IMR-90 (cell line): Measurements from ENCODE around the gene MRPL10. TPM values are rescaled to one million over a fixed set of nuclear protein-coding genes. Genes with fewer than 3 reads are reported as not detected.

ENCODE experiments used
- ATAC-seq: fragments of 200-7000 bp; cut with Tn5 transposase; 2 replicates; pipeline ENCODE4 v1.9.1; 2020; ENCODE audit warnings: low read depth, mild to moderate bottlenecking, moderate library complexity
- BruUV-seq: library from RNA; stranded (reverse); fragments of 400-500 nt; replicated peaks from 2 replicates; lab custom pipeline; 2021; lab: Mats Ljungman, UMichigan
- CTCF ChIA-PET: fragments of 300-600 bp; formaldehyde crosslinking; extraction: SDS; loops from one replicate; lab custom pipeline; 2021; ENCODE audit warnings: antibody characterized with exemption; lab: Yijun Ruan, JAX
- POLR2A ChIA-PET: fragments of 300-600 bp; sonication (Branson Sonifier 250); formaldehyde crosslinking; loops from one replicate; lab custom pipeline; 2022; ENCODE audit warnings: antibody characterized with exemption; ENCODE audit not compliant: unreplicated experiment; lab: Charles Lee
- DNase-seq: peaks from one replicate; pipeline ENCODE4 v3.0.0; 2013
- H2AFZ ChIP-seq: replicated peaks from 2 replicates; pipeline ENCODE3; 2013; ENCODE audit warnings: low read length, mild to moderate bottlenecking; ENCODE audit not compliant: poor library complexity
- H2AK5ac ChIP-seq: 2 replicates; pipeline ENCODE4 v1.6.1; 2013; ENCODE audit warnings: low read depth, low read length, inconsistent platforms
- H2AK9ac ChIP-seq: replicated peaks from 2 replicates; pipeline ENCODE3; 2013; ENCODE audit warnings: mild to moderate bottlenecking, low read depth, low read length, moderate library complexity; ENCODE audit not compliant: poor library complexity
- H2BK120ac ChIP-seq: 2 replicates; pipeline ENCODE4 v1.6.1; 2013; ENCODE audit warnings: low read depth, low read length, inconsistent platforms
- H2BK15ac ChIP-seq: 3 replicates; pipeline ENCODE4 v1.6.1; 2013; ENCODE audit warnings: low read depth, low read length, inconsistent platforms
- H2BK20ac ChIP-seq: 2 replicates; pipeline ENCODE4 v1.6.1; 2013; ENCODE audit warnings: low read depth, mild to moderate bottlenecking, inconsistent platforms, low read length, moderate library complexity
- H2BK5ac ChIP-seq: 2 replicates; pipeline ENCODE4 v1.6.1; 2013; ENCODE audit warnings: mild to moderate bottlenecking, low read depth, low read length, inconsistent platforms; ENCODE audit not compliant: poor library complexity, severe bottlenecking
- H3K14ac ChIP-seq: replicated peaks from 2 replicates; pipeline ENCODE4 v1.6.1; 2013; ENCODE audit warnings: low read depth, low read length, inconsistent platforms
- H3K18ac ChIP-seq: 2 replicates; pipeline ENCODE4 v1.6.1; 2013; ENCODE audit warnings: low read depth, low read length, control low read depth
- H3K23ac ChIP-seq: 2 replicates; pipeline ENCODE4 v1.6.1; 2013; ENCODE audit warnings: low read depth, low read length, inconsistent platforms
- H3K27ac ChIP-seq: 2 replicates; pipeline ENCODE4 v1.5.1; 2013; ENCODE audit warnings: mild to moderate bottlenecking, control low read depth, low read length; ENCODE audit not compliant: insufficient read depth
- H3K27me3 ChIP-seq: 2 replicates; pipeline ENCODE4 v1.6.1; 2013; ENCODE audit warnings: low read length; ENCODE audit not compliant: control insufficient read depth, insufficient read depth
- H3K36me3 ChIP-seq: 2 replicates; pipeline ENCODE4 v1.6.1; 2013; ENCODE audit warnings: low read length, mixed read lengths; ENCODE audit not compliant: control insufficient read depth, insufficient read depth
- H3K4ac ChIP-seq: 2 replicates; pipeline ENCODE4 v1.6.1; 2013; ENCODE audit warnings: low read depth, low read length, inconsistent platforms
- H3K4me1 ChIP-seq: 2 replicates; pipeline ENCODE4 v1.6.1; 2013; ENCODE audit warnings: low read length, mixed read lengths; ENCODE audit not compliant: control insufficient read depth, insufficient read depth
- H3K4me2 ChIP-seq: 2 replicates; pipeline ENCODE4 v1.6.1; 2013; ENCODE audit warnings: low read depth, mild to moderate bottlenecking, control low read depth, low read length, moderate library complexity
- H3K4me3 ChIP-seq: 2 replicates; pipeline ENCODE4 v1.5.1; 2013; ENCODE audit warnings: low read depth, mild to moderate bottlenecking, control low read depth, low read length, moderate library complexity; ENCODE audit not compliant: insufficient read depth
- H3K56ac ChIP-seq: 2 replicates; pipeline ENCODE4 v1.6.1; 2013; ENCODE audit warnings: low read length, inconsistent platforms; ENCODE audit not compliant: insufficient read depth; ENCODE audit errors: extremely low read depth
- H3K79me1 ChIP-seq, 2 experiments: 2 replicates each; pipeline ENCODE4 v1.6.1; 2013; ENCODE audit warnings: low read length in 2 of 2, inconsistent platforms in 1 of 2, low read depth in 1 of 2
- H3K9ac ChIP-seq: 2 replicates; pipeline ENCODE4 v1.6.1; 2013; ENCODE audit warnings: low read depth, low read length, control low read depth
- H3K9me1 ChIP-seq: 2 replicates; pipeline ENCODE4 v1.6.1; 2013; ENCODE audit warnings: low read length, inconsistent platforms; ENCODE audit not compliant: insufficient read depth
- H3K9me3 ChIP-seq: 2 replicates; pipeline ENCODE4 v1.6.1; 2013; ENCODE audit warnings: low read length; ENCODE audit not compliant: control insufficient read depth, insufficient read depth
- H4K20me1 ChIP-seq: 2 replicates; pipeline ENCODE4 v1.6.1; 2013; ENCODE audit warnings: low read length, inconsistent platforms; ENCODE audit not compliant: insufficient read depth
- H4K5ac ChIP-seq: 2 replicates; pipeline ENCODE4 v1.6.1; 2013; ENCODE audit warnings: mild to moderate bottlenecking, low read depth, low read length, control low read depth
- H4K8ac ChIP-seq, 2 experiments: 2 replicates each; pipeline ENCODE4 v1.6.1; 2013; ENCODE audit warnings: low read depth in 2 of 2, low read length in 2 of 2, control low read depth in 1 of 2, inconsistent platforms in 1 of 2
- H4K91ac ChIP-seq: 2 replicates; pipeline ENCODE4 v1.6.1; 2013; ENCODE audit warnings: low read depth, low read length, inconsistent platforms; ENCODE audit not compliant: insufficient read depth
- CEBPB ChIP-seq: IDR thresholded peaks from 2 replicates; pipeline ENCODE4 v1.6.1; 2012; ENCODE audit warnings: low read depth, low read length, improper control_type of control experiment
- CHD1 ChIP-seq: IDR thresholded peaks from 2 replicates; pipeline ENCODE4 v1.6.1; 2012; ENCODE audit warnings: low read depth, low read length, improper control_type of control experiment
- NFE2L2 ChIP-seq: fragments of 150-350 bp; IDR thresholded peaks from 2 replicates; pipeline ENCODE4 v1.6.1; 2016; ENCODE audit warnings: low read depth, mild to moderate bottlenecking, low read length
- RCOR1 ChIP-seq: IDR thresholded peaks from 2 replicates; pipeline ENCODE4 v1.6.1; 2012; ENCODE audit warnings: mild to moderate bottlenecking, low read length, improper control_type of control experiment; ENCODE audit not compliant: insufficient replicate concordance
- RFX5 ChIP-seq: IDR thresholded peaks from 2 replicates; pipeline ENCODE4 v1.8.0; 2012; ENCODE audit warnings: low read depth, mild to moderate bottlenecking, low read length, moderate library complexity
- WGBS, 2 experiments: methylation state at CpG; one replicate each; pipeline versions ENCODE4 v1.1.5 to v1.1.7; 2013; ENCODE audit warnings: missing lambda C conversion rate in 2 of 2; ENCODE audit not compliant: insufficient read length in 1 of 2; ENCODE audit errors: extremely low coverage in 2 of 2; 5-methylcytosine and 5-hydroxymethylcytosine counted together
- dilution Hi-C: fragments of 300-500 bp; cut with HindIII; formaldehyde crosslinking; loops from one replicate; pipeline ENCODE4 v1.14.3; 2018; ENCODE audit warnings: low sequenced_read_pairs; ENCODE audit not compliant: unreplicated experiment
- in situ Hi-C: fragments of 300-500 bp; cut with MboI; formaldehyde crosslinking; loops from 3 replicates; pipeline ENCODE4 v1.14.3; 2019; ENCODE audit warnings: low sequenced_read_pairs, inconsistent platforms, mixed read lengths
- intact Hi-C: fragments of 100-400 bp; cut with micrococcal nuclease; formaldehyde crosslinking; loops from 2 replicates; pipeline ENCODE4 v1.10.0; 2022
- polyA plus RNA-seq, 3 experiments: library from polyadenylated mRNA; depleted of rRNA; stranded (reverse); fragments of >200 nt; gene quantifications; 2 replicates each; pipeline ENCODE4 v1.2.3, GENCODE V29; 2012; ENCODE audit warnings: low replicate concordance in 1 of 3
- total RNA-seq: library from RNA; depleted of rRNA; stranded (reverse); fragments of >200 nt; gene quantifications from 2 replicates; pipeline ENCODE4 v1.2.3, GENCODE V29; 2012
- TF ChIP-seq, protein P1 (sequence below): conservative IDR thresholded peaks from 2 replicates; pipeline ENCODE4 v1.5.1; 2012; ENCODE audit warnings: mild to moderate bottlenecking, low read depth, low read length, improper control_type of control experiment

The MRPL10 gene
- total and polyA plus RNA-seq, 2 of the 4 experiments (the other 2 are of a cell fraction) = 32.3 to 61.8 TPM

DNA sequence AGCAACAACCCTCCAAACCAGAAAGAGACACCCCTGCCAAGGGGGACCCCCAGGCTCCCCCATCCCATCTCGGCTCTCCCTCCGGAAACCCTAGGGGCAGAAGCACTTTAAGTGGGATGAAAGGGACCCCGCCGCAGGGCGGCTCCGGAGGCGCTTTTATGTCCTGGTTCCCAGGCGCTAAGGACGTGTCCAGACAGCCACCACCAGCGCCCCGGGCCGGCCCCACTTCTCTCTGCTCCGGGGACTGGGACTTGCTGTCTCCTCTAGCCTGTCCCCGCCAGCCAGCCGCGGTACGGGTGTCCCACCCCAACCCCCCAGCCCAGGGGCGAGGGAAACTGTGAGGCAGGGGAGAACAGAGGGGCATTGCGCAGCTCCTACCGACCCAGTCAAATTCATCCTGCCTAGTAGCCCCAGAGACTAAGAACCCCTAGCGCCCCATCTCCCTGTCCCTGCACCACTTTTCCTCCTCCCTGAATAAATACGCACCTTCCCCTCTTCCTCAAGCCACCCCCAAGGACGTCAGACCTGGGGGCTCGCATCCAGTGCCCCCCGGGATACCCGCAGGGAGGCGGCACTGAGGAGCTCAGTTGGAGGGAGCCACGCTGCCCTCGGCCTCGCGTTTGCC is 15.5 kb upstream of the MRPL10 start (continued):
- no peak for TF ChIP-seq CEBPB

DNA sequence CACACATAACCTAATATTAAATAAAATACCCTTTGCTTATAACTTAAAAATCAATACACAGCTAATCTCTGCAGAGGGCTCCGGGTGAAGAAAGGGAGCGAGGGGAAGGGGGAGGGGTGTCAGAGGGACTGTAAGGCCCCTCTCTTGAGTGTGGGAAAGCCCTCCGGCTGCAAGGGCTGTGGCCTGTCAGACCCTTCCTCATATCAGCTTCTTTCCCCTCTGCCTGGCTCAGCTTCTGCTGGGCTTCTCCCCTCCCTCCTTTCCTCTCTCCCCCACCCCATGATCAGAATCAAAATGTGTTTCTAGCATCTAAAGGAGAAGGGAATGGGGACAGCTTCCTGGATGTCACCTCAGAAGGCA is 14.4 kb upstream of the MRPL10 start:
- in situ Hi-C loops = no loop called here

More for the DNA sequence above, 14.4 kb upstream of the MRPL10 start:
- TF ChIP-seq NFE2L2 (no peak), CHD1 (no peak), RFX5 (no peak), RCOR1 (no peak)
- TF ChIP-seq, protein P1, sequence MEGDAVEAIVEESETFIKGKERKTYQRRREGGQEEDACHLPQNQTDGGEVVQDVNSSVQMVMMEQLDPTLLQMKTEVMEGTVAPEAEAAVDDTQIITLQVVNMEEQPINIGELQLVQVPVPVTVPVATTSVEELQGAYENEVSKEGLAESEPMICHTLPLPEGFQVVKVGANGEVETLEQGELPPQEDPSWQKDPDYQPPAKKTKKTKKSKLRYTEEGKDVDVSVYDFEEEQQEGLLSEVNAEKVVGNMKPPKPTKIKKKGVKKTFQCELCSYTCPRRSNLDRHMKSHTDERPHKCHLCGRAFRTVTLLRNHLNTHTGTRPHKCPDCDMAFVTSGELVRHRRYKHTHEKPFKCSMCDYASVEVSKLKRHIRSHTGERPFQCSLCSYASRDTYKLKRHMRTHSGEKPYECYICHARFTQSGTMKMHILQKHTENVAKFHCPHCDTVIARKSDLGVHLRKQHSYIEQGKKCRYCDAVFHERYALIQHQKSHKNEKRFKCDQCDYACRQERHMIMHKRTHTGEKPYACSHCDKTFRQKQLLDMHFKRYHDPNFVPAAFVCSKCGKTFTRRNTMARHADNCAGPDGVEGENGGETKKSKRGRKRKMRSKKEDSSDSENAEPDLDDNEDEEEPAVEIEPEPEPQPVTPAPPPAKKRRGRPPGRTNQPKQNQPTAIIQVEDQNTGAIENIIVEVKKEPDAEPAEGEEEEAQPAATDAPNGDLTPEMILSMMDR = no peak
- H3K23ac ChIP-seq = no peak overlapping the region; the same call in 1 of the 2 replicates
- H2AFZ ChIP-seq = no peak overlapping the region
- no peak overlapping the region for H2BK15ac ChIP-seq
- no peak overlapping the region for H3K27ac ChIP-seq
- no peak overlapping the region for H3K56ac ChIP-seq
- intact Hi-C loops = no loop called here
- no peak overlapping the region for H4K91ac ChIP-seq
- no peak overlapping the region for H2AK5ac ChIP-seq
- no peak overlapping the region for H3K4me3 ChIP-seq
- H4K20me1 ChIP-seq = no peaks in the 10 kb centered on the region
- no peak overlapping the region for H3K4ac ChIP-seq
- ChIA-PET POLR2A (no interaction called here), CTCF (interaction anchor here (1.1 kb wide), 1 partner anchor 44 kb away, joined by 3 read pairs; no protein-coding TSS in a partner anchor)
- no peak overlapping the region for H3K14ac ChIP-seq
- no peak overlapping the region for H3K9ac ChIP-seq
- ATAC-seq = no peak
- WGBS, 2 experiments = no CpG with 5 or more reads among the region's 3 CpGs
- no peaks in the 10 kb centered on the region for H3K9me3 ChIP-seq
- no TSS peak for BruUV-seq
- peaks cover under 1 to 6% of the 10 kb centered on the region in 2 experiments; a peak in 3 of 4 replicates for H3K79me1 ChIP-seq
- no peak overlapping the region for H4K5ac ChIP-seq
- no peak overlapping the region for H3K4me2 ChIP-seq
- no peaks in the 10 kb centered on the region for H3K4me1 ChIP-seq
- no peak overlapping the region for H2BK120ac ChIP-seq
- H3K36me3 ChIP-seq = no peaks in the 10 kb centered on the region
- H2AK9ac ChIP-seq = no peak overlapping the region
- H2BK20ac ChIP-seq = no peak overlapping the region
- no peak overlapping the region for H4K8ac ChIP-seq
- no peak overlapping the region for H3K18ac ChIP-seq
- H2BK5ac ChIP-seq = no peak overlapping the region
- DNase-seq = no peak
- no peaks in the 10 kb centered on the region for H3K9me1 ChIP-seq
- peaks cover 55% of the 10 kb centered on the region for H3K27me3 ChIP-seq
- dilution Hi-C loops = no loop called here
